GM23248 (cell line): Measurements from ENCODE around the gene POLRMT. TPM values are rescaled to one million over a fixed set of nuclear protein-coding genes. Genes with fewer than 3 reads are reported as not detected.
A peak's percentile ranks its signal among the peaks of the same experiment; 100 is the strongest.

Source experiments
- DNase-seq: peaks from one replicate; pipeline ENCODE4 v3.0.0-alpha.2; 2015
- H2AFZ ChIP-seq: fragments of 200-600 bp; sonication (generic); 2 replicates; pipeline ENCODE4 v1.6.1; 2016; ENCODE audit warnings: antibody characterized with exemption
- H3F3A ChIP-seq: fragments of 200-600 bp; sonication (generic); 2 replicates; pipeline ENCODE4 v1.6.1; 2016; ENCODE audit warnings: mild to moderate bottlenecking, antibody characterized with exemption, mixed run types; ENCODE audit not compliant: insufficient read depth
- H3K27ac ChIP-seq: fragments of 200-600 bp; sonication (generic); 2 replicates; pipeline ENCODE4 v1.5.1; 2016; ENCODE audit warnings: mild to moderate bottlenecking
- H3K27me3 ChIP-seq: fragments of 200-600 bp; sonication (generic); replicated peaks from 2 replicates; pipeline ENCODE4 v1.6.1; 2016; ENCODE audit warnings: mild to moderate bottlenecking; ENCODE audit not compliant: insufficient read depth
- H3K36me3 ChIP-seq: fragments of 200-600 bp; sonication (generic); 2 replicates; pipeline ENCODE4 v1.6.1; 2016; ENCODE audit warnings: low read depth, mild to moderate bottlenecking
- H3K4me1 ChIP-seq: fragments of 200-600 bp; sonication (generic); 2 replicates; pipeline ENCODE4 v1.6.1; 2016; ENCODE audit warnings: mild to moderate bottlenecking; ENCODE audit not compliant: insufficient read depth
- H3K4me2 ChIP-seq: fragments of 200-600 bp; sonication (generic); one replicate; pipeline ENCODE4 v1.6.1; 2016; ENCODE audit warnings: mild to moderate bottlenecking; ENCODE audit not compliant: unreplicated experiment
- H3K4me3 ChIP-seq: fragments of 200-600 bp; sonication (generic); 2 replicates; pipeline ENCODE4 v1.5.1; 2016; ENCODE audit warnings: mild to moderate bottlenecking
- H3K79me2 ChIP-seq: fragments of 200-600 bp; sonication (generic); 2 replicates; pipeline ENCODE4 v1.6.1; 2016; ENCODE audit warnings: mild to moderate bottlenecking; ENCODE audit not compliant: insufficient read depth
- H3K9ac ChIP-seq: fragments of 200-600 bp; sonication (generic); 2 replicates; pipeline ENCODE4 v1.6.1; 2016; ENCODE audit warnings: mild to moderate bottlenecking
- H3K9me2 ChIP-seq: fragments of 200-600 bp; sonication (generic); 2 replicates; pipeline ENCODE4 v1.6.1; 2016; ENCODE audit warnings: mixed run types, mild to moderate bottlenecking, moderate library complexity; ENCODE audit not compliant: insufficient read depth
- H3K9me3 ChIP-seq: fragments of 200-600 bp; sonication (generic); one replicate; pipeline ENCODE4 v1.6.1; 2017; ENCODE audit warnings: low read depth
- H4K20me1 ChIP-seq: fragments of 200-600 bp; sonication (generic); 2 replicates; pipeline ENCODE4 v1.6.0; 2016; ENCODE audit not compliant: insufficient read depth
- EZH2 ChIP-seq: fragments of 200-600 bp; sonication (generic); IDR thresholded peaks from 2 replicates; pipeline ENCODE4 v1.6.1; 2018; ENCODE audit warnings: antibody characterized with exemption, mild to moderate bottlenecking; ENCODE audit not compliant: insufficient read depth, poor library complexity, severe bottlenecking
- EZH2phosphoT487 ChIP-seq: fragments of 200-600 bp; sonication (generic); IDR thresholded peaks from 2 replicates; pipeline ENCODE4 v1.6.1; 2018; ENCODE audit warnings: antibody characterized with exemption, moderate library complexity, mild to moderate bottlenecking, low read depth; ENCODE audit not compliant: insufficient read depth
- WGBS, 2 experiments: methylation state at CpG; one replicate each; pipeline ENCODE4 v1.1.6; 2015 to 2017; ENCODE audit warnings: low lambda C conversion rate in 2 of 2, low coverage in 1 of 2; ENCODE audit errors: missing lambda C conversion rate in 2 of 2; 5-methylcytosine and 5-hydroxymethylcytosine counted together
- in situ Hi-C: fragments of 300-500 bp; cut with MboI; formaldehyde crosslinking; loops from 2 replicates; pipeline ENCODE4 v1.15.0; 2020
- polyA plus RNA-seq: library from polyadenylated mRNA; unstranded; fragments of >200 nt; fragmentation: Nextera tagmentation; extraction: Ambion mirVana; gene quantifications from 2 replicates; pipeline ENCODE4 v1.2.1, GENCODE V29; 2016
- total RNA-seq: library from RNA; depleted of rRNA; stranded (reverse); fragments of >200 nt; shearing (Covaris generic); gene quantifications from 2 replicates; pipeline ENCODE4 v1.2.3, GENCODE V29; 2014; rRNA removed

Gene POLRMT
- total and polyA plus RNA-seq, 2 experiments from 2014 or later: 23.6 to 36.2 TPM

GRCh38 chr19:571566-571974 is 61.8 kb downstream of the POLRMT start:
- peaks cover 40% of the 10 kb centered on the region for H3K79me2 ChIP-seq
- TF ChIP-seq EZH2 (no peak), EZH2phosphoT487 (no peak)
- 2 to 3% methylated on average over 14 of the region's 14 CpGs for WGBS, 2 experiments
- peaks cover 4% of the 10 kb centered on the region; the same call in 1 of the 2 replicates for H3F3A ChIP-seq
- peaks cover 27% of the 10 kb centered on the region for H3K4me1 ChIP-seq
- DNase-seq: peak; percentile 61
- peak overlapping the region; percentile 98 for H3K4me2 ChIP-seq
- H2AFZ ChIP-seq: peak overlapping the region; percentile 88
- in situ Hi-C loops: no loop called here
- H3K4me3 ChIP-seq: peak overlapping the region; percentile 94
- no peaks in the 10 kb centered on the region for H3K36me3 ChIP-seq
- H3K9ac ChIP-seq: peak overlapping the region; percentile 74
- no peaks in the 10 kb centered on the region for H3K9me3 ChIP-seq
- no peaks in the 10 kb centered on the region for H3K27me3 ChIP-seq
- no peaks in the 10 kb centered on the region for H3K9me2 ChIP-seq
- peak overlapping the region; percentile 75 for H3K27ac ChIP-seq
- no peaks in the 10 kb centered on the region for H4K20me1 ChIP-seq

GRCh38 chr19:570937-571565 is 62.3 kb downstream of the POLRMT start:
- peaks cover 4% of the 10 kb centered on the region; the same call in 1 of the 2 replicates for H3F3A ChIP-seq
- H3K4me1 ChIP-seq: peaks cover 22% of the 10 kb centered on the region
- H2AFZ ChIP-seq: peak overlapping the region; percentile 88
- no peak for TF ChIP-seq EZH2
- TF ChIP-seq EZH2phosphoT487: no peak
- H3K4me3 ChIP-seq: peak overlapping the region; percentile 94
- no peaks in the 10 kb centered on the region for H3K36me3 ChIP-seq
- H3K9me2 ChIP-seq: no peaks in the 10 kb centered on the region
- peak overlapping the region; percentile 75 for H3K27ac ChIP-seq
- WGBS, 2 experiments: 5% methylated on average over 42 to 45 of the region's 45 CpGs
- in situ Hi-C loops: no loop called here
- peaks cover 35% of the 10 kb centered on the region for H3K79me2 ChIP-seq
- peak; percentile 59 for DNase-seq
- H3K9ac ChIP-seq: peak overlapping the region; percentile 74
- H3K4me2 ChIP-seq: peak overlapping the region; percentile 98
- no peaks in the 10 kb centered on the region for H3K9me3 ChIP-seq
- no peaks in the 10 kb centered on the region for H4K20me1 ChIP-seq
- H3K27me3 ChIP-seq: no peaks in the 10 kb centered on the region

GRCh38 chr19:570251-570686 is 63.1 kb downstream of the POLRMT start:
- in situ Hi-C loops: no loop called here
- Histone ChIP-seq H3K36me3 (no peaks in the 10 kb centered on the region), H3K79me2 (peaks cover 29% of the 10 kb centered on the region), H3K4me1 (peaks cover 15% of the 10 kb centered on the region), H3K4me2 (no peak overlapping the region), H3F3A (peaks cover 4% of the 10 kb centered on the region; the same call in 1 of the 2 replicates), H4K20me1 (no peaks in the 10 kb centered on the region), H3K9me2 (no peaks in the 10 kb centered on the region), H3K27me3 (no peaks in the 10 kb centered on the region), H3K4me3 (no peak overlapping the region), H3K9ac (no peak overlapping the region), H3K27ac (no peak overlapping the region), H2AFZ (no peak overlapping the region), H3K9me3 (no peaks in the 10 kb centered on the region)
- DNase-seq: no peak
- TF ChIP-seq EZH2phosphoT487 (no peak), EZH2 (no peak)
- 64 to 72% methylated on average over 15 to 22 of the region's 25 CpGs for WGBS, 2 experiments

- no peaks in the 10 kb centered on the region for H3K79me2 ChIP-seq
- no peaks in the 10 kb centered on the region for H3K27me3 ChIP-seq
- no peak overlapping the region for H3K4me2 ChIP-seq
- H3K9me3 ChIP-seq: no peaks in the 10 kb centered on the region
- H3K4me1 ChIP-seq: 0 out of 2 replicates have a peak, but pooled peaks cover 3% of the 10 kb centered on the region
- H3K9me2 ChIP-seq: no peaks in the 10 kb centered on the region
- TF ChIP-seq EZH2phosphoT487 (no peak), EZH2 (no peak)
- no peaks in the 10 kb centered on the region for H4K20me1 ChIP-seq
- DNase-seq: no peak
- H3F3A ChIP-seq: peaks cover 4% of the 10 kb centered on the region; the same call in 1 of the 2 replicates
- in situ Hi-C loops: no loop called here
- H2AFZ ChIP-seq: no peak overlapping the region
- WGBS, 2 experiments: 87 to 88% methylated on average over 21 to 22 of the region's 22 CpGs
- H3K36me3 ChIP-seq: no peaks in the 10 kb centered on the region
- H3K9ac ChIP-seq: no peak overlapping the region
- no peak overlapping the region for H3K4me3 ChIP-seq
- H3K27ac ChIP-seq: no peak overlapping the region
Observed at GRCh38 chr19:567296-567900, 65.9 kb downstream of the POLRMT start.

Other genes with a start within 250 kb of the POLRMT start
- 0.32 TPM in 1 of 2 replicates, not detected in the other for gene C2CD4C, start 224.4 kb downstream of the POLRMT start, total RNA-seq
- gene C2CD4C, start 224.4 kb downstream of the POLRMT start, polyA plus RNA-seq: 0.05 TPM in 1 of 2 replicates, not detected in the other
- not detected in 2 replicates for gene SHC2, start 172.5 kb downstream of the POLRMT start, total RNA-seq
- not detected in 2 replicates for gene SHC2, start 172.5 kb downstream of the POLRMT start, polyA plus RNA-seq
- gene MADCAM1, start 137.1 kb downstream of the POLRMT start, total RNA-seq: 0.54 TPM in 1 of 2 replicates, not detected in the other
- gene MADCAM1, start 137.1 kb downstream of the POLRMT start, polyA plus RNA-seq: 0.11 and 0.38 TPM in 2 replicates
- gene TPGS1, start 126.0 kb downstream of the POLRMT start, total RNA-seq: 60.5 and 72.2 TPM in 2 replicates
- 18.9 and 22.0 TPM in 2 replicates for gene TPGS1, start 126.0 kb downstream of the POLRMT start, polyA plus RNA-seq
- gene CDC34, start 101.8 kb downstream of the POLRMT start, total RNA-seq: 43.0 and 50.8 TPM in 2 replicates
- gene CDC34, start 101.8 kb downstream of the POLRMT start, polyA plus RNA-seq: 44.4 and 46.4 TPM in 2 replicates
- gene GZMM, start 89.5 kb downstream of the POLRMT start, total RNA-seq: not detected in 2 replicates
- gene GZMM, start 89.5 kb downstream of the POLRMT start, polyA plus RNA-seq: not detected in 2 replicates
- gene BSG, start 60.9 kb downstream of the POLRMT start, total RNA-seq: 887 and 955 TPM in 2 replicates
- 939 and 970 TPM in 2 replicates for gene BSG, start 60.9 kb downstream of the POLRMT start, polyA plus RNA-seq
- 1.8 and 3.1 TPM in 2 replicates for gene HCN2, start 43.7 kb downstream of the POLRMT start, total RNA-seq
- 0.14 TPM in 1 of 2 replicates, not detected in the other for gene HCN2, start 43.7 kb downstream of the POLRMT start, polyA plus RNA-seq
- gene FGF22, start 6.3 kb upstream of the POLRMT start, total RNA-seq: 0.13 and 1.2 TPM in 2 replicates
- gene FGF22, start 6.3 kb upstream of the POLRMT start, polyA plus RNA-seq: not detected in 2 replicates
- 71.3 and 72.4 TPM in 2 replicates for gene RNF126, start 29.7 kb upstream of the POLRMT start, total RNA-seq
- gene RNF126, start 29.7 kb upstream of the POLRMT start, polyA plus RNA-seq: 52.7 and 58.5 TPM in 2 replicates
- 97.3 and 100 TPM in 2 replicates for gene FSTL3, start 42.9 kb upstream of the POLRMT start, total RNA-seq
- 39.2 and 41.4 TPM in 2 replicates for gene FSTL3, start 42.9 kb upstream of the POLRMT start, polyA plus RNA-seq
- not detected in 2 replicates for gene PRSS57, start 61.9 kb upstream of the POLRMT start, total RNA-seq
- gene PRSS57, start 61.9 kb upstream of the POLRMT start, polyA plus RNA-seq: not detected in 2 replicates
- 2.5 and 2.7 TPM in 2 replicates for gene PALM, start 75.4 kb upstream of the POLRMT start, total RNA-seq
- 0.32 and 0.36 TPM in 2 replicates for gene PALM, start 75.4 kb upstream of the POLRMT start, polyA plus RNA-seq
- gene MISP, start 117.6 kb upstream of the POLRMT start, total RNA-seq: not detected in 2 replicates
- gene MISP, start 117.6 kb upstream of the POLRMT start, polyA plus RNA-seq: 0.13 TPM in 1 of 2 replicates, not detected in the other
- gene PTBP1, start 163.9 kb upstream of the POLRMT start, total RNA-seq: 175 and 194 TPM in 2 replicates
- 157 and 160 TPM in 2 replicates for gene PTBP1, start 163.9 kb upstream of the POLRMT start, polyA plus RNA-seq
- 0.32 TPM in 1 of 2 replicates, not detected in the other for gene PLPPR3, start 188.4 kb upstream of the POLRMT start, total RNA-seq
- not detected in 2 replicates for gene PLPPR3, start 188.4 kb upstream of the POLRMT start, polyA plus RNA-seq
- not detected in 2 replicates for gene AZU1, start 194.3 kb upstream of the POLRMT start, total RNA-seq
- gene AZU1, start 194.3 kb upstream of the POLRMT start, polyA plus RNA-seq: not detected in 2 replicates
- not detected in 2 replicates for gene PRTN3, start 207.5 kb upstream of the POLRMT start, total RNA-seq
- gene PRTN3, start 207.5 kb upstream of the POLRMT start, polyA plus RNA-seq: not detected in 2 replicates
- 1.4 TPM in 1 of 2 replicates, not detected in the other for gene ELANE, start 218.8 kb upstream of the POLRMT start, total RNA-seq
- 0.20 and 0.34 TPM in 2 replicates for gene ELANE, start 218.8 kb upstream of the POLRMT start, polyA plus RNA-seq
- 3.2 and 5.7 TPM in 2 replicates for gene CFD, start 226.1 kb upstream of the POLRMT start, total RNA-seq
- 4.9 and 5.2 TPM in 2 replicates for gene CFD, start 226.1 kb upstream of the POLRMT start, polyA plus RNA-seq